ENCODE measurements around the gene PLA2G4A.

- TF ChIP-seq POLR2A (IDR thresholded peaks at IDR 0.05): no peak
- TF ChIP-seq, protein P1, sequence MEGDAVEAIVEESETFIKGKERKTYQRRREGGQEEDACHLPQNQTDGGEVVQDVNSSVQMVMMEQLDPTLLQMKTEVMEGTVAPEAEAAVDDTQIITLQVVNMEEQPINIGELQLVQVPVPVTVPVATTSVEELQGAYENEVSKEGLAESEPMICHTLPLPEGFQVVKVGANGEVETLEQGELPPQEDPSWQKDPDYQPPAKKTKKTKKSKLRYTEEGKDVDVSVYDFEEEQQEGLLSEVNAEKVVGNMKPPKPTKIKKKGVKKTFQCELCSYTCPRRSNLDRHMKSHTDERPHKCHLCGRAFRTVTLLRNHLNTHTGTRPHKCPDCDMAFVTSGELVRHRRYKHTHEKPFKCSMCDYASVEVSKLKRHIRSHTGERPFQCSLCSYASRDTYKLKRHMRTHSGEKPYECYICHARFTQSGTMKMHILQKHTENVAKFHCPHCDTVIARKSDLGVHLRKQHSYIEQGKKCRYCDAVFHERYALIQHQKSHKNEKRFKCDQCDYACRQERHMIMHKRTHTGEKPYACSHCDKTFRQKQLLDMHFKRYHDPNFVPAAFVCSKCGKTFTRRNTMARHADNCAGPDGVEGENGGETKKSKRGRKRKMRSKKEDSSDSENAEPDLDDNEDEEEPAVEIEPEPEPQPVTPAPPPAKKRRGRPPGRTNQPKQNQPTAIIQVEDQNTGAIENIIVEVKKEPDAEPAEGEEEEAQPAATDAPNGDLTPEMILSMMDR (IDR thresholded peaks at IDR 0.05): no peak
- no peak for TF ChIP-seq POLR2AphosphoS5 (IDR thresholded peaks at IDR 0.05)
- no peak for TF ChIP-seq EP300 (IDR thresholded peaks at IDR 0.05)
These were observed 20.5 kb downstream of the PLA2G4A start for GRCh38 chr1:186849271-186849671.

All from suprapubic skin (tissue), 4 donors.